HepG2 (cell line): ENCODE measurements around the gene DDX46. TPM values are rescaled to one million over a fixed set of nuclear protein-coding genes. Genes with fewer than 3 reads are reported as not detected.

Experiments
- CAMTA2 ChIP-seq: sonication (generic); formaldehyde crosslinking; IDR thresholded peaks from 2 replicates; pipeline ENCODE4 v1.4.0; 2020; ENCODE audit warnings: mild to moderate bottlenecking, missing genetic modification reagents, borderline replicate concordance
- CEBPB ChIP-seq: IDR thresholded peaks from 2 replicates; pipeline ENCODE4 v1.6.1; 2011; ENCODE audit warnings: low read depth, low read length, improper control_type of control experiment, borderline replicate concordance
- KIAA2018 ChIP-seq: sonication (generic); formaldehyde crosslinking; IDR thresholded peaks from 2 replicates; pipeline ENCODE4 v1.5.0; 2020; ENCODE audit warnings: mild to moderate bottlenecking, missing genetic modification reagents, borderline replicate concordance
- MED8 ChIP-seq: sonication (generic); formaldehyde crosslinking; IDR thresholded peaks from 2 replicates; pipeline ENCODE4 v1.8.1; 2023; ENCODE audit warnings: mild to moderate bottlenecking, missing genetic modification reagents; ENCODE audit not compliant: insufficient replicate concordance
- PAF1 ChIP-seq: IDR thresholded peaks from 2 replicates; pipeline ENCODE4 v1.6.1; 2016; ENCODE audit warnings: missing genetic modification reagents, missing compliant biosample characterization
- POGK ChIP-seq: sonication (generic); formaldehyde crosslinking; conservative IDR thresholded peaks from 2 replicates; pipeline ENCODE4 v1.8.0; 2022; ENCODE audit warnings: mild to moderate bottlenecking, moderate library complexity, missing genetic modification reagents
- ZNF644 ChIP-seq: IDR thresholded peaks from 2 replicates; pipeline ENCODE4 v1.6.1; 2016; ENCODE audit warnings: low read depth
- ZNF670 ChIP-seq: sonication (generic); formaldehyde crosslinking; IDR thresholded peaks from 2 replicates; pipeline ENCODE4 v1.8.0; 2022; ENCODE audit warnings: mild to moderate bottlenecking, missing genetic modification reagents, borderline replicate concordance
- ZNF749 ChIP-seq: sonication (generic); formaldehyde crosslinking; IDR thresholded peaks from 2 replicates; pipeline ENCODE4 v1.8.0; 2022; ENCODE audit warnings: mild to moderate bottlenecking, missing genetic modification reagents, moderate library complexity, borderline replicate concordance
- ZNF83 ChIP-seq: sonication (generic); formaldehyde crosslinking; IDR thresholded peaks from 2 replicates; pipeline ENCODE4 v1.4.0; 2020; ENCODE audit warnings: missing genetic modification reagents, mild to moderate bottlenecking, borderline replicate concordance
- ZSCAN25 ChIP-seq: sonication (generic); formaldehyde crosslinking; IDR thresholded peaks from 2 replicates; pipeline ENCODE4 v1.8.0; 2022; ENCODE audit warnings: mild to moderate bottlenecking, missing genetic modification reagents
- ZSCAN29 ChIP-seq: sonication (generic); formaldehyde crosslinking; conservative IDR thresholded peaks from 2 replicates; pipeline ENCODE4 v1.4.0; 2020; ENCODE audit warnings: mild to moderate bottlenecking, missing genetic modification reagents
- polyA plus RNA-seq, 8 experiments: library from polyadenylated mRNA; depleted of rRNA in 3 of 8; stranded (reverse) in 7 of 8; unstranded in 1 of 8; fragments of >200 nt; fragmentation: Illumina TruSeq in 4 of 8; extraction: Trizol in 4 of 8; gene quantifications; 2 replicates each; pipeline versions ENCODE4 v1.2.1 to v1.2.3, GENCODE V29; 2011 to 2016; ENCODE audit warnings: low read depth in 4 of 8, missing spikeins in 1 of 8, mixed read lengths in 1 of 8; ENCODE audit not compliant: insufficient read depth in 1 of 8
- total RNA-seq, 5 experiments: library from RNA; depleted of rRNA; stranded (reverse); fragments of >200 nt; fragmentation: Illumina TruSeq; extraction: Trizol; gene quantifications; 2 replicates each; pipeline ENCODE4 v1.2.3, GENCODE V29; 2016; ENCODE audit warnings: low read depth in 1 of 5
- TF ChIP-seq, protein P1 (sequence below): sonication (generic); formaldehyde crosslinking; IDR thresholded peaks from 2 replicates; pipeline ENCODE4 v1.5.0; 2020; ENCODE audit warnings: missing genetic modification reagents
- TF ChIP-seq, protein P2 (sequence below): sonication (generic); formaldehyde crosslinking; IDR thresholded peaks from 2 replicates; pipeline ENCODE4 v1.4.0; 2020; ENCODE audit warnings: mild to moderate bottlenecking, missing genetic modification reagents
- TF ChIP-seq, protein P3 (sequence below): sonication (generic); formaldehyde crosslinking; IDR thresholded peaks from 2 replicates; pipeline ENCODE4 v1.8.0; 2022; ENCODE audit warnings: mild to moderate bottlenecking, missing genetic modification reagents

Gene DDX46
- total and polyA plus RNA-seq, 2 of the 13 experiments (the other 11 are each of a cell fraction or from before 2014, with no cell fraction given): 27.3 to 59.3 TPM

- TF ChIP-seq KIAA2018 (CRISPR knock-in tag) (no peak), ZNF749 (CRISPR knock-in tag) (peak; percentile 59; the same call in 1 of the 2 replicates), ZSCAN29 (CRISPR knock-in tag) (peak; percentile 90; the same call in 1 of the 2 replicates), ZNF644 (peak; percentile 76; the same call in 1 of the 2 replicates), PAF1 (CRISPR knock-in tag) (no peak), POGK (peak; percentile 99), ZNF83 (CRISPR knock-in tag) (no peak; the same call in 1 of the 2 replicates), MED8 (CRISPR knock-in tag) (peak; percentile 88), CAMTA2 (0 out of 2 replicates have a peak, but pooled peaks have one; percentile 63), CEBPB (no peak), ZSCAN25 (CRISPR knock-in tag) (peak; percentile 44; the same call in 1 of the 2 replicates), ZNF670 (CRISPR knock-in tag) (0 out of 2 replicates have a peak, but pooled peaks have one; percentile 41)
- TF ChIP-seq, protein P1, sequence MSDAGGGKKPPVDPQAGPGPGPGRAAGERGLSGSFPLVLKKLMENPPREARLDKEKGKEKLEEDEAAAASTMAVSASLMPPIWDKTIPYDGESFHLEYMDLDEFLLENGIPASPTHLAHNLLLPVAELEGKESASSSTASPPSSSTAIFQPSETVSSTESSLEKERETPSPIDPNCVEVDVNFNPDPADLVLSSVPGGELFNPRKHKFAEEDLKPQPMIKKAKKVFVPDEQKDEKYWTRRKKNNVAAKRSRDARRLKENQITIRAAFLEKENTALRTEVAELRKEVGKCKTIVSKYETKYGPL: no peak
- TF ChIP-seq, protein P2, sequence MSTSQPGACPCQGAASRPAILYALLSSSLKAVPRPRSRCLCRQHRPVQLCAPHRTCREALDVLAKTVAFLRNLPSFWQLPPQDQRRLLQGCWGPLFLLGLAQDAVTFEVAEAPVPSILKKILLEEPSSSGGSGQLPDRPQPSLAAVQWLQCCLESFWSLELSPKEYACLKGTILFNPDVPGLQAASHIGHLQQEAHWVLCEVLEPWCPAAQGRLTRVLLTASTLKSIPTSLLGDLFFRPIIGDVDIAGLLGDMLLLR: peak; percentile 91
- TF ChIP-seq, protein P3, sequence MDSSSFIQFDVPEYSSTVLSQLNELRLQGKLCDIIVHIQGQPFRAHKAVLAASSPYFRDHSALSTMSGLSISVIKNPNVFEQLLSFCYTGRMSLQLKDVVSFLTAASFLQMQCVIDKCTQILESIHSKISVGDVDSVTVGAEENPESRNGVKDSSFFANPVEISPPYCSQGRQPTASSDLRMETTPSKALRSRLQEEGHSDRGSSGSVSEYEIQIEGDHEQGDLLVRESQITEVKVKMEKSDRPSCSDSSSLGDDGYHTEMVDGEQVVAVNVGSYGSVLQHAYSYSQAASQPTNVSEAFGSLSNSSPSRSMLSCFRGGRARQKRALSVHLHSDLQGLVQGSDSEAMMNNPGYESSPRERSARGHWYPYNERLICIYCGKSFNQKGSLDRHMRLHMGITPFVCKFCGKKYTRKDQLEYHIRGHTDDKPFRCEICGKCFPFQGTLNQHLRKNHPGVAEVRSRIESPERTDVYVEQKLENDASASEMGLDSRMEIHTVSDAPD (CRISPR knock-in tag): no peak
These were observed 20.2 kb upstream of the DDX46 start, which contains the start of gene CAMLG (continued) for GRCh38 chr5:134738133-134738962.
